HG03378 (cell line): ENCODE measurements around the gene CD9.
"Not testable (repeated sequence)": the region's sequence is repeated elsewhere in the genome, so short reads cannot be mapped to it uniquely, and the experiment has no call there.

ENCODE experiments used
- ATAC-seq: cut with Tn5 transposase; IDR thresholded peaks from one replicate; pipeline ENCODE4 v1.9.1; 2021; ENCODE audit warnings: mild to moderate bottlenecking, moderate library complexity; ENCODE audit not compliant: unreplicated experiment

Gene CD9

DNA sequence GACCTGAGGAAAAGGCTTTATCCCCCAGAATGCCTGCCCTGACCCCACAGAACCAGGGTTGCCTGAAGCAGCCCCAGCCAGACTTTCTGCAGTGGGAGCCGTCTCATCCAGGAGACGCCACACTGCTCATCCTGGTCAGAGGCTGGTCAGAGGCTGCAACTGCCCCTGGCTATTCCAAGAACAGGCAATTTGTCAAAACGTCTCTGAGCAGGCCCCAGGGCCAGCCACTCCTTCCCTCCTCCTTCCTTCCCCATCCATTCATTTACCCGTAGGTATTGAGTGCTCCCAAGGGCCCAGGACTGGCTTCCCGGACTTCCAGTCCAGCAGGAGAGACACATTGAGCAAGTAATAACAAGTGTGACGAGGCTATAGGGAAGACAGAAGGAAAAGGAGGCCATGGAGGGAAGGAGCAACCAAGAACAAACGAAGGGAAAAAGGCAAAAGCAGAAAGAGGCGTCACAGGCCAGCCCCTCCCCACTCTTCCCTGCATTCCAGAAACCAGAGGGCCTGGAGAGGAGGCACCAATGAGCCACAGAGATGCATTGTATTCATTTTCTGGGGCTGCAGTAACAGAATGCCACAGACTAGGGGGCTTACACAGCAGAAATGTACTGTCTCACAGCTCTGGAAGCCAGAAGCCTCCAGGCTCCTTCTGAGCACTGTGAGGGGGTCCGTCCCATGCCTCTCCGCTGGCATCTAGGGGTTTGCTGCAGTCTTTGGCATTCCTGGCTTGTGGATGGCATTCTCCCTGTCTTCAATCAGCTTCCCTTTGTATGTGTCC, 21.0 kb upstream of the CD9 start:
- ATAC-seq: no peak

DNA sequence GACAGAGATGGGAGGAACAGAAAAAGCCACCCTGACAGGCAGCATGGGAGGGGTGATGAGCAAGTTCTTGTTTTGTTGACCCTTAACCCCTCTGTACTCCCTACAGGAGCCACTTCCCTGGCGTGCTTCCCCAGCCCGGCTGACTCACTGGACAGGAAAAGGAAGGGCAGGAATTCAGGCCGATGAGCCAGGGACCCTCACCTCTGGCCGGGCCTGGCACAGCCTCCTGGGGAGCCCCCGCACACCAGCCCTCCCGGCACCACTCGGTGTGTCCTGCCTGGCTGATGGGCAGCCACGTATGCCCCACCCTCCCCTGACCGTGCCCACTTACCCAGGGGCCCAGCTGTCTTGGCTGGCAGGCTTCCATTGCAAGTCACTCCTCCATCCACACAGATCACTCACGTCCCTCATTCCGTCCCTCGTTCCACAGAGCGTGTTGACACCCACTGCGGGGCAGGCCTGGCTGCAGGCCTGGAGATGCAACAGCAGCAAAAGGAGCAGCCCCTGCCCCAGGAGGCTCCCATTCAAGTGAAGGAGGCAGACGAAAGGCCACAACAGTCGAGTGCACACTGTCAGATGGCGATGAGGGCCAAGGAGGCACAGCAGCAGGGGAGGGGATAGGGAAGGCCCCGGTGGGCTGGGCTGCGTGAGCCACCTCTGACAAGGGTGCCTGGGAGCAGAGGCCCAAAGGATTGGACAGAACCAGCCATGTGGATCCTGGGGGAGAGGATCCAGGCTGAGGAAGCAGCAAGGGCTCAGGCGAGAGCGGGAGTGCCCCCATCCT, 19.7 kb upstream of the CD9 start:
- ATAC-seq: no peak

DNA sequence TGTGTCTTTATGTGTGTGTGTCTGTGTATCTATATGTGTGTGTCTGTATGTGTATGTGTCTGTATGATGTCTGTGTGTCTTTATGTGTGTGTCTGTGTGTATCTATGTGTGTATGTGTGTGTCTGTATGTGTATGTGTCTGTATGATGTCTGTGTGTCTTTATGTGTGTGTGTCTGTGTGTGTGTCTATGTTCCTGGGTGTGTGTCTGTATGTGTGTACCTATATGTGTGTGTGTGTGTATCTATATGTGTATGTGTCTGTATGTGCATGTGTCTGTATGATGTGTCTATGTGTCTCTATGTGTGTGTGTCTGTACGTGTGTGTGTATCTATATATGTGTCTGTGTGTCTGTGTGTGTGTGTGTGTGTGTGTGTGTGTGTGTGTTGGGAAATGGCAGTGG, 19.0 kb upstream of the CD9 start:
- no peak for ATAC-seq

DNA sequence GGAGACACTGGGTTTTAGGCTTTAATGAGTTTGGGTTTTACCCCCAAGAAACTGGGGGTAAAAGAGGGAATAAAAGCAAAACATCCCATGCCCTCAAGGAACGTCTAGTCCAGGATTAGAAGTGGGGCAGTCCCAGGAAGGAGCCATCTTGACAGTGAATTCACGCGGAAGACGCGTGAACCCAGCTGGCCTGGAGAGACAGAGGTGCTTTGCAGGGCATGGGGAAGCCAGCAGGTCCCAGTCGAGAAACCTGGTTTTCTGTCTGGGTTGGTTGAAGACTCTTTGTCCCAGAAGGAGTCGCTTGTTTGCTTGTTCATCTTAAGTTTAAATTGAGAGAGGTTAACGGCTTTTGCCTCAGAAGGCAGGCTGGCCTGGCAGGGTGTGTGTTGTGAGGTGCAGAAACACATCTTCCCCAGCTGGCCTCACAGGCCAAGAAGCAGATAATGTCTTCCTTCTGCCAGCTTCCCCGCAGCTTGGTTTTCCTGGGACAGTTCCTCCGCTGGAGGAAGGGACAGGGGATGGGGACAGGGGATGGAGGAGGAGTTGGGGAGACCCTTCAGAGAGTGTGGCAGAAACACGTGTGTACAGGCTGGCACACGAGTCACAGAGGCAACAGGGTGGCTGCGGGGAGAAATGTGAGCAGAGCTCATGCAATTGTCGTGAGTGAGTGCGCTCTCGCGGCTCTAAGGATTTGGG, 18.5 kb upstream of the CD9 start:
- no peak for ATAC-seq

DNA sequence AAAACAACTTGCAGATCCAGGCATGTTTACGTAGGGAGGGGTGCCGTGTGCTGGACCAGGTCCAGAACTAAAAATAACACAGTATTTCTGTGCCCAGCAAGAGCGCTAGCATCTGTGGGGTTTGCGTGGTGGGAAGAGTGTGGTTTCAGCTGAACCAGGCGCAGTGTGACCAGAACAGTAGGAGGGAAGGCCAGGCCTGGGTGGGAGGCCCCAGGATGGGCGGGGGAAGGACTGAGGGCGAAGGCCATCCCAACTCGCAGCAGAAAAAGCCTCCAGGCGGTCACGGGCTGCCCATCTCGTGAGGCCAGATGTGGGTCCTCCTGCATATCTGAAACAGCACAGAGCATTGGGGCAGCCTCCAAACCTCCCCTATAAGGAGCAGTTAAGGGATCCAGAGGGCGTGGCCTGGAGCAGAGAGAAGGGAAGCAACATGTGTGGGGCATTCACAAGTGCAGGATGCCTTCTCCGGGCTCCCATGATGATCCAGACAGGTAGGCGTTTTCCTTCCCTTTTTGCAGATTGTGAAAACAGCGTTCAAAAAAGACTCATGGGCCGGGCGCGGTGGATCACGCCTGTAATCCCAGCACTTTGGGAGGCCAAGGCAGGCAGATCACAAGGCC, 17.8 kb upstream of the CD9 start:
- ATAC-seq: no peak

DNA sequence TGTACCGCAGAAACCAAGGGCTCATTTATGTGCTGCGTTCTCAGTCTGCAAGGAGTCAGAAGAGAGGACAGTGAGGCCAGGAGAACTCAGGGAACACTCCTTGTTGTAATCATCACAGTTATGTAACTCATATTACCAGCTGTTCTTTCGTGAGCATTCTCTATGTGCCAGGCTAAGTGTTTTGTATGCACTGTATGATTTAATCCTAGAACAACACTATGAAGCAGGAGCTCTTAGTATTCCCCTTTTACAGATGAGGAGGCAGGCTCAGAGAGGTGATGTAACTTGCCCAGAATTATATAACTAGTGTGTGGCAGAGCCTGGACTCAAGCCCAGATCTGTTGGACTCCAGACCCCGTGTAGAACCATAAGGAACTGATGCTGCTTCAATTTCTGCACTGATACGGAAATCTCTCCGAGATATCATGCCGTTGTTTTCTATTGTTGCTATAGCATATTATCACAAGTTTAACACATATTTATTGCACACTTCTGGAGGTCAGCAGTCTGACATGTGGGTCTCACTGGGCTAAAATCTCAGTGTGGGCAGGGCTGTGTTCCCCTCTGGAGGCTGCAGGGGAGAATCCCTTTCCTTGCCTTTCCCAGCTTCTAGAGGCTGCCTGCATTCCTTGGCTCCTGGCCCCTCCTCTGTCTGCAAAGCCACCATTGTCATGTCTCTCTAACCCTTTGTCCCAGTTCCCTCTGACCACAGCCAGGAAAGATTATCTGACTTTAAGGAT, 16.3 kb upstream of the CD9 start:
- ATAC-seq: no peak

DNA sequence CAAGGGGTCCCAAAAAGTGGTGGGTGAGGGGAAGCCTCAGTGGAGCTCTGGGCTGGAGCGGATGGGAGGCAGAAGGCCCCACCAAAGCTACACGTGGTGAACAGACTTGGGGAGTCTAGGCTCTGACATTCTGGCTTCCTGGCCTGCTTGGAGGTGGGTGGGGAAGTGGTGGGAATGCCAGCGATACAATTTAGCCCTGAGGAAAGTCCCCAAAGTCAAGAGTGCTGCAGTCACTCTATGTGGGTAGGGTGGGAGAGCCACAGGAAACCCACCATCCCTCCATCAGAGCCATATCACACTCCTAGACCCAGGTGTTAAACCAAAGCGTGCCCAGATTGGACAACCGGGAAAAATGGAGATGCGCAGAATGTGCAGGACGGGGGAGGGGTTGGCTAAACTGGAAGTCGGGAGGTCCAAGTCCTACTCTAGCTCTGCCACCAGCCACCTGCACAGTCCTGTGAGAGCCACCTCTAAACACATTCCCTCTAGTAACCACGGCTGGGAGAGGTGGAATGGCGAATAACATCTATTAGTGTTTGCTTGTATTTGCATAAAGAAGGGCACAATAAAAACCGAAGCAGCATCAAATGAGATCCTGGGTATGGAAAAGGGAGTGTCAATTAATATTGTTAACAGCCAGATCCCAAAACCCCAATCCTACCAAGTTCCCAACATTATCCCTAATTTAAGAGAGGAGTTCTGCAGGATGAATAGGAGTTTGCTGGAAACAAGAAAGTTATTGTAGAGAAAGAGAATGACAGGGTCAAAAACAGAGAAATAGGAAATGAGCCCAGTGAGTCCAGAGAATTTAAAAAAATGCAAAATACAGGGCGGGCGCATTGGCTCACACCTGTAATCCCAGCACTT, 14.0 kb upstream of the CD9 start:
- no peak for ATAC-seq

DNA sequence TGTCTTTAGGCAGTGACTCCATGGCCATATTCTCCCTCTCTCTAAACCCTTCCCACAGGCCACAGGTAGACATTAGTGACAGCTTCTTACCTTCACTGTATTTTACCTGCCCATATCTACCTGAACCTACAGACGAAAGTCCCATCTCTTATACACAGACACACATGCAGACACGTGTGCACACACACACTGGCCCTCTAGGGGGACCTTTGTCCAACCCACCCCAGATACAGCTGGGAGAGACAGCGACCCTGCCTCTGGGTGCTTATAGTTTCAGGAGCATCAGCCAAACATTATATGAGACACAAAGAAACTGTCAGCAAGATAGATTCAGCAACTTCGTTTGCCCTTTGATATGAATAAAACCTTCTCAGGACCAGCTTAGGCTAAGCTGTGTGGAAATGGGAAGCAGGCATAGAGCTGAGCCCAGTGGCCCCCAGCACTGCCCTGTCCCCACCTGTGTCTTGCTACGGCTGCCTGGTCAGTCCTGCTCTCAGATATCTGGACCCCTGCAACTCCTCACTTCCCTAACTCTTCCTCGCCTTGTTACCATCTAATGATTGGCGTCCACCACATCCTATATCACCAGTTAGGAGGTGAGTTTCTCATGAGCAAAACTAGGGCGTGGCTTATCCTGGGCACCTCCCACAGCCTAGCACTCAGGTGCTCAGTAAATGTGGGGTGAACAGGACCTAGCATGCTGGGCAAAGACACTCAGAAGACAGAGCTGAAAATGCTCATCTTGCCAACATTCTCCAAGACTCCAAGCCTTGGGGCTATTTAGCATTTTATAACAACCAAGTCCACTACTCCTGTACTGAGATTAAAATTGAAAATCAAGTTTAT, 12.0 kb upstream of the CD9 start:
- ATAC-seq: no peak

DNA sequence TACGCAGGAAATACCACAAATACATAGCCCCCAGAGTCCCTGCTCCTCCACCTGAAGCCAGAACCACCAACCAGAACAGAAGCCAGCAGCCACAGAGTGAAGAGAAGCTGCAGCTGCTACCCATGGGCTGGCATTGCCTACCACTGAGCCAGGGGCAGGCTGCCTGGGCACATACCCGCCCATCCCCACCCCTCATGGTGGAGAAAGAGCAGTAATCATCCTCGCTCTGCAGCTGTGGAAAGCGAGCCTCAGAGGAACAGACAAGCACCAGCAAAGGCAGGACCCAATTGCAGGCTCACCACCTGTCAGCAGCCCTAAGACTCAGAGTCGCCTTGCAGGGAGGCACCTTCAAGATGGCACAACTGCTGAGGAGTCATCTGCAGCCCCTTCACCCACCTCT, 11.2 kb upstream of the CD9 start:
- ATAC-seq: no peak

DNA sequence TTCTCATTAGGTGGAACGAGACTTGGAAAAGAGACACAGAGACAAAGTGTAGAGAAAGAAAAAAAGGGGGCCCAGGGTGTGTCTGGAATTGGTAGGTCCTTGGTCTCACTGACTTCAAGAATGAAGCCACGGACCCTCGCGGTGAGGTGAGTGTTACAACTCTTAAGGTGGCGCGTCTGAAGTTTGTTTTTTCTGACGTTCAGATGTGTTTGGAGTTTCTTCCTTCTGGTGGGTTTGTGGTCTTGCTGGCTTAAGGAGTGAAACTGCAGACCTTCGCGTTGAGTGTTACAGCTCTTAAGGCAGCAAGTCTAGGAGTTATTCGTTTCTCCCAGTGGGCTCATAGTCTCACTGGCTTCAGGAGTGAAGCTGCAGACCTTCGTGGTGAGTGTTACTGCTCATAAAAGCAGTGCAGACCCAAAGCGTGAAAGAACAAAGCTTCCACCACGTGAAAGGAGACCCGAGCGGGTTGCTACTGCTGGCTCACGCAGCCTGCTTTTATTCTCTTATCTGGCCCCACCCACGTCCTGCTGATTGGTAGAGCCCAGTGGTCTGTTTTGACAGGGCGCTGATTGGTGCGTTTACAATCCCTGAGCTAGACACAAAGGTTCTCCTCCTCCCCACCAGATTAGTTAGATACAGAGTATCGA, 10.1 kb upstream of the CD9 start:
- ATAC-seq: not testable (repeated sequence)

DNA sequence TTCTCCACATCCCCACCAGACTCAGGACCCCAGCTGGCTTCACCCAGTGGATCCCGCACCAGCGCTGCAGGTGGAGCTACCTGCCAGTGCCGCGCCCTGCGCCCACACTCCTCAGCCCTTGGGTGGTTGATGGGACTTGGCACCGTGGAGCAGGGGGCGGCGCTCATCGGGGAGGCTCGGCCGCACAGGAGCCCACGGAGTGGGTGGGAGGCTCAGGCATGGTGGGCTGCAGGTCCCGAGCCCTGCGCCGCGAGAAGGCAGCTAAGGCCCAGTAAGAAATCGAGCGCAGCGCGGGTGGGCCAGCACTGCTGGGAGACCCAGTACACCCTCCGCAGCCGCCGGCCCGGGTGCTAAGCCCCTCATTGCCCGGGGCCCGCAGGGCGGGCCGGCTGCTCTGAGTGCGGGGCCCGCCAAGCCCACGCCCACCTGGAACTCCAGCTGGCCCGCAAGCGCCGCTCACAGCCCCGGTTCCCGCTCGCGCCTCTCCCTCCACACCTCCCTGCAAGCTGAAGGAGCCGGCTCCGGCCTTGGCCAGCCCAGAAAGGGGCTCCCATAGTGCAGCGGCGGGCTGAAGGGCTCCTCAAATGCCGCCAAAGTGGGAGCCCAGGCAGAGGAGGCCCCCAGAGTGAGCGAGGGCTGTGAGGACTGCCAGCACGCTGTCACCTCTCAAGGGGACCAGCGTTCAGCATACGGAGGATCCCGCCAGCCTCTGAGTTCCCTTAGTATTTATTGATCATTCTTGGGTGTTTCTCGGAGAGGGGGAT, 9.3 kb upstream of the CD9 start:
- not testable (repeated sequence) for ATAC-seq

DNA sequence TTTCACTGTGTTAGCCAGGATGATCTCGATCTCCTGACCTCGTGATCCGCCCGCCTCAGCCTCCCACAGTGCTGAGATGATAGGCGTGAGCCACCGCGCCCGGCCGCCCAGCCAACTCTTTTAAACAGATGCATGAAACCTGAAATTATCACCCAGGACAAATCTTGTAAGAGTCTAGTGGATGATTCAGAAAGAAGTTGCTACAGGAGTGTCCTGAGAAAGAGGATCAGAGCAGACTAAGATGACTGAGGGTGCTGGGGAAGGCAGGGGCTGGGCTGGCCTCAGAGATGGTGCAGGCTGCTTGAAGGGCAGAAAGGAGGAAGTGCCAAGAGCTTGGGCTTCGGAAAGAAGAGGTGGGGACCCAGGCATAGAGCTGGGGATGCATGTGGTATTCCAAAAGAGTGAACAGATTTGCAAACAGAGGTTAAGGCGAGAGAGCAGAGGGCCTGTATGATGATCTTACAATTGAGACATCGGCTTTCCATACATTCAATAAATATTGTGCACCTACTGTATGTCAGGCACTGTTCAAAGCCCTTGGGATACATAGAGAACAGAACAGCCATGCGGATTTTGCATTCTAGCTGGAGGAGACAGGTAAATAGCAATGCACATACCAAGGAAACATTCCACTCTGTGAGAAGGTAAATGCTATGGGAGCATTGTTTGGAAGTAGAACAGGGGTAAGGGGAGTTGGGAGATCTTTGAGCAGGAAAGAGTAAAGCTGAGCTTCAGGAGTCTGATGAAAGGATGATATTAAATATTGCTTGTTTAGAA, 7.4 kb upstream of the CD9 start:
- ATAC-seq: no peak

DNA sequence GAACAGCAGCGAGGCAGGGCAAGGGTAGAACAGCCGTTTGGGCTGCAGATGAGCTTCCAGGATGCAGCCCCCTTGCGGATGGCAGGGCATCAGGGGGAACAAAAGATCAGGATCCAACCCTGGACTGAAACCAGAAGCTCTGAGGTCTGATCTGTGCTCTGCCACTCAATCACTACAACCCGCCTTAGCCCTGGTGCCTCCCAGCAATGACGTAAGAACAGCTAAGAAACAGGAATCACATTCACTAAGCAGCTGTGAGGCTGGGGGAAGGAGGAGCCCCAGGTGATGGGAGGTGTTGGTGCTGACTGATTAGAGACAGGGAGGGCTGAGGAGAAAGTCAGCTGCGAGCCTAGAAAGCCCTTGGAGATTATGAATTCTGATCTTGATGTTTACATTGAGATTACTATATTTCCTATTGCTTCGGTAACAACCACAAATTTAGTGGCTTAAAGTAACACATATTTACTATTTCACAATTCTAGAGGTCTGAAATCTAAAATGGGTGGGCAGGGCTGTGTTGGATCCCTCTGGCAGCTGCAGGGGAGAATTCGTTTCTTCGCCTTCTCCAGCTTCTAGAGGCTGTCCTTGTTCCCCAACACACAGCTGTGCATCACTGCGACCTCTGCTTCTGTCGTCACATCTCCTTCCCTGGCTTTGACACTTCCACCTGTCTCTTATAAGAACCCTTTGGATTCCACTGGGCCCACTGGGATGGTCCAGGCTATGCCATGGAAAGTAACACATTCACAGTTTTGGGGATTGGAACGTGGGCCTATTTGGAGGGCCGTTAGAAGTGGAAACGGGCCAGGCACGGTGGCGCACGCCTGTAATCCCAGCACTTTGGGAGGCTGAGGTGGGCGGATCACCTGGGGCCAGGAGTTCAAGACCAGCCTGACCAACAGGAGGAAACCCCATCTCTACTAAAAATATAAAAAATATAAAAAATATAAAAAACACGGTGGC, 6.1 kb upstream of the CD9 start:
- ATAC-seq: no peak

DNA sequence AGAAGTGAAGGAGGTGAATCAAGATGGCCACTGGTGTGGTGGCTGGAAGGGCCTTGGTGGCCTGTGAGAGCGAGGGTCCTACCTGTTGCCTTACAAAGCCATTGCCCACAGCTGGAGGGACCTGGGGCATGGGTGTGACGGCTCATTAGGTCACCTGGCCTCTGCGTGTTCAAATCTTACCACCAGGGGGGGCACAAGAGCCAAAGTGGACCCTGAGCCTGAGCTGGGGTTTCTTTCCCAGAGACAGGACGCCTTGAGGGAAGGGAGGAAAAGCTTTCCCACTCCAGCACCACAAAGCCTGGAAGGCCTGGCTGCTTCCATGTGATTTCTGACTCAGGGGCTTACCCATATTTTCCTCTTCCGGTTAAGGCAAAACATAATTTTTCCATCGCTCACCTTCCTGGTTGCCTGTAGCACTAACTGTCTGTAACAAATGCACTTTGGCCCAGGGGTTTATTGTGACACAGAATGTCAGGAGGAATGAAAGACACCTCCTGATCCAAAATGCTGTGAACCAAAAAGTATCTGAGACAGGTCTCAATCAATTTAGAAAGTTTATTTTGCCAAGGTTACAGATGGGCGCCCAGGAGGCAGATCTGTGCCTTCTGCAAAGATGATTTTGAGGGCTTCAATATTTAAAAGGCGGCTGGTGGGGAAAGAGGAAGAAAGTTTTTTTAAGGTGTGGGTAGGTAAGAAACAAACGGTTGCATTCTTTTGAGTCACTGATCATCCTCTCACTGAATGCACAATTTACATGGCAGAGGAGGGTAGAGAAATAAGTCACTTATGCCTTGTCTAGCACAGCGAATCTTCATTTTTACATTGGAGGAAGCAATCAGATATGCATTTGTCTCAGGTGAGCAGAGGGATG, 4.3 kb upstream of the CD9 start:
- no peak for ATAC-seq

DNA sequence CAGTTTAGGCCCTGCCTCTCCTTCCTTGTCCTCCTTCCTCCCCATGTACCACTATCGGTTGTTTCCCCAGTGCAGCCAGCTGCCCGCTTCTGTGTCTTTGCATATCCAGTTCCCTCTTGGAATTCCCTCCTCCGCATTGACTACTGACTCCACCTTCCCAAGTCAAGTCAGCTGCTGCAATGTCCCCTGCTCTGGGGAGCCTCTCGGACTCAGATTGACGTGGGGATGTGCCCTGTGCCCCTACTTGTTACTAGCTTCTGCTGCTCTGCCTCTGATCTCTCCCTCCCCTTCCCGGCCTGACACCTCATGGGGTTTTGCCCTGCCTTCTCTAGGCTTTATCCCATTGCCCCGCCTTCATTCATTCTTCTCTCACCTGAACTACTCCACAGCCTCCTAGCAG, 2.1 kb upstream of the CD9 start:
- no peak for ATAC-seq
